HFFc6 (cell line): ENCODE measurements around the gene HECTD4. TPM values are rescaled to one million over a fixed set of nuclear protein-coding genes. Genes with fewer than 3 reads are reported as not detected.

ENCODE experiments used
- DNase-seq: peaks from one replicate; pipeline ENCODE4 v3.0.0-alpha.2; 2018
- H3K27ac Mint-ChIP-seq: 2 replicates; pipeline ENCODE4 v1.8.0; 2020; ENCODE audit warnings: mild to moderate bottlenecking, mixed read lengths
- H3K27me3 Mint-ChIP-seq: 2 replicates; pipeline ENCODE4 v1.8.0; 2021; ENCODE audit warnings: mild to moderate bottlenecking, moderate library complexity, mixed read lengths; ENCODE audit not compliant: insufficient read depth
- H3K36me3 Mint-ChIP-seq: 2 replicates; pipeline ENCODE4 v1.8.0; 2021; ENCODE audit warnings: low read depth, mixed read lengths
- H3K4me1 Mint-ChIP-seq: 2 replicates; pipeline ENCODE4 v1.8.0; 2020; ENCODE audit warnings: low read depth, mixed read lengths
- H3K4me3 Mint-ChIP-seq: 2 replicates; pipeline ENCODE4 v1.8.0; 2020; ENCODE audit warnings: mild to moderate bottlenecking, moderate library complexity, mixed read lengths
- H3K9me3 Mint-ChIP-seq: 2 replicates; pipeline ENCODE4 v1.8.0; 2020; ENCODE audit warnings: mild to moderate bottlenecking, mixed read lengths
- CTCF ChIP-seq: fragments of 200-600 bp; sonication (generic); IDR thresholded peaks from 2 replicates; pipeline ENCODE4 v1.5.0; 2021; ENCODE audit warnings: antibody characterized with exemption, mild to moderate bottlenecking
- total RNA-seq, 6 experiments: library from RNA; stranded (reverse); fragmentation: NEBNext Ultra II Directional; extraction: Animal tissue kit (Norgen Biotek cat#: 25700); gene quantifications; 2 replicates in 1 of 6; 3 replicates in 5 of 6; pipeline ENCODE4 v1.2.3, GENCODE V29; 2021

Gene HECTD4
- total RNA-seq, 6 experiments from 2014 or later = 15.7 to 22.5 (median 18.5) TPM

- Mint-ChIP-seq H3K36me3 (peaks cover 23% of the 10 kb centered on the region), H3K9me3 (no peaks in the 10 kb centered on the region), H3K27me3 (no peaks in the 10 kb centered on the region)
Measured at GRCh38 chr12:112214064-112214463, 168.2 kb downstream of the HECTD4 start.

DNA sequence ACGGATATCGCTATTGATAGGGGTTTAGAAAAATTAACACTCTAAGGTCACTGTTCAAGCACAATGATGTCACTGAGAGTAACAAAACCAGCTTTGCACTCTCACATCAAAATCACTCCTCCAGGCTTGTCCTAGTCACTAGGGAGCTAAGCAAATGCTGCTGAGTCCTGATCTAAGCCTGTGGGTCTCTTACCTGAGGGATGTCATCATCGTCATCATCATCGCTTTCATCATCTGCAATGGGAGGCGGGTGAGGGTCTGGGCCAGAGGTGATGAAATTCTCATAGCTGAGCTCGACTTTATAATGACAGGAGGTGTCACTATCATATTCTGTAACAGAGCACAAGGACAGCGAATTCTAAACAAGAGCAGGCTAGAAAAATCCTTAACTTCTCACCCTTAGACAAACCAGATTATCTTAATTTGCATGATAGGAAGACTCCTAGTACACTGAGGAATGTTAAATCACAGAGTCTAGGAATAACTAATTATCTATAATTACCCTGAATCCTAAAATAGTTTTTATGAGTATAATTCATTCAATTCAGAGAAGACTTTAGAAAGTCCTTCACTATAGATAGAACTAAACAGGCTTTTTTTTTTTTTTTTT lies 173.8 kb downstream of the HECTD4 start:
- TF ChIP-seq CTCF = no peak
- H3K4me1 Mint-ChIP-seq = no peaks in the 10 kb centered on the region
- no peak overlapping the region for H3K4me3 Mint-ChIP-seq
- H3K27me3 Mint-ChIP-seq = no peaks in the 10 kb centered on the region
- H3K36me3 Mint-ChIP-seq = peaks cover 13% of the 10 kb centered on the region
- no peaks in the 10 kb centered on the region for H3K9me3 Mint-ChIP-seq
- H3K27ac Mint-ChIP-seq = no peak overlapping the region
- DNase-seq = no peak

More at GRCh38 chr12:112214064-112214463, 168.2 kb downstream of the HECTD4 start:
- peaks cover 18% of the 10 kb centered on the region for H3K4me1 Mint-ChIP-seq
- TF ChIP-seq CTCF = no peak
- DNase-seq = no peak
- H3K4me3 Mint-ChIP-seq = no peak overlapping the region
- H3K27ac Mint-ChIP-seq = no peak overlapping the region

GRCh38 chr12:112207397-112207924 lies 174.8 kb downstream of the HECTD4 start:
- H3K9me3 Mint-ChIP-seq = no peaks in the 10 kb centered on the region
- no peak overlapping the region for H3K27ac Mint-ChIP-seq
- H3K27me3 Mint-ChIP-seq = no peaks in the 10 kb centered on the region
- TF ChIP-seq CTCF = no peak
- DNase-seq = no peak
- H3K4me3 Mint-ChIP-seq = no peak overlapping the region
- peaks cover 13% of the 10 kb centered on the region for H3K36me3 Mint-ChIP-seq
- no peaks in the 10 kb centered on the region for H3K4me1 Mint-ChIP-seq

- Mint-ChIP-seq H3K9me3 (no peaks in the 10 kb centered on the region), H3K4me1 (no peaks in the 10 kb centered on the region), H3K4me3 (no peak overlapping the region), H3K36me3 (peaks cover 8% of the 10 kb centered on the region; the same call in 1 of the 2 replicates), H3K27me3 (no peaks in the 10 kb centered on the region), H3K27ac (no peak overlapping the region)
- no peak for TF ChIP-seq CTCF
- DNase-seq = no peak
Measured at GRCh38 chr12:112206944-112207343, 175.3 kb downstream of the HECTD4 start.

DNA sequence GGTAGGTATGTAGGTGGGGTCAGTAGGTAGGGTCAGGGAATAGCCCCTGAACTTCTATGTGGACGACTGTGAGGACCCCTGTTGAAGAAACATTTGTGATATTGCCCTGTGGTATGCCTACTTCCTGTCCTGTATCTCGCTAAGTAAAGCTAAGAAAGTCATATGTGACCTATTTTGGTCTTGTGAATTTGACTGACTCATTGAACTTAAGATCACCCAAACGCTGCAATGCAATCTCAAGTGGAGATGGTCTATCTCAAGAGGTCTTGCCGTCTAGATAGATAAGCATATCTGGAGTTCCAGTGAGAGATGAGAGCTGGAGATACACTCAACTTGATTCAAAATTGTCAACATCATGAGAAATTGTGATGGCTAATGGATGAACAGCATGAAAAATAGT lies 183.1 kb downstream of the HECTD4 start:
- Mint-ChIP-seq H3K27ac (no peak overlapping the region), H3K9me3 (no peaks in the 10 kb centered on the region), H3K4me1 (no peaks in the 10 kb centered on the region), H3K36me3 (peaks cover 10% of the 10 kb centered on the region), H3K4me3 (no peak overlapping the region), H3K27me3 (peaks cover 3% of the 10 kb centered on the region; the same call in 1 of the 2 replicates)
- no peak for DNase-seq
- no peak for TF ChIP-seq CTCF
